ENCODE data around the gene KSR1. TPM values are rescaled to one million over a fixed set of nuclear protein-coding genes. Genes with fewer than 3 reads are reported as not detected.

The KSR1 gene
- total and polyA plus RNA-seq, 10 of the 15 experiments (the other 5 are each of a cell fraction or from before 2014, with no cell fraction given), result 0.97 to 66.6 (median 22.9) TPM

DNA sequence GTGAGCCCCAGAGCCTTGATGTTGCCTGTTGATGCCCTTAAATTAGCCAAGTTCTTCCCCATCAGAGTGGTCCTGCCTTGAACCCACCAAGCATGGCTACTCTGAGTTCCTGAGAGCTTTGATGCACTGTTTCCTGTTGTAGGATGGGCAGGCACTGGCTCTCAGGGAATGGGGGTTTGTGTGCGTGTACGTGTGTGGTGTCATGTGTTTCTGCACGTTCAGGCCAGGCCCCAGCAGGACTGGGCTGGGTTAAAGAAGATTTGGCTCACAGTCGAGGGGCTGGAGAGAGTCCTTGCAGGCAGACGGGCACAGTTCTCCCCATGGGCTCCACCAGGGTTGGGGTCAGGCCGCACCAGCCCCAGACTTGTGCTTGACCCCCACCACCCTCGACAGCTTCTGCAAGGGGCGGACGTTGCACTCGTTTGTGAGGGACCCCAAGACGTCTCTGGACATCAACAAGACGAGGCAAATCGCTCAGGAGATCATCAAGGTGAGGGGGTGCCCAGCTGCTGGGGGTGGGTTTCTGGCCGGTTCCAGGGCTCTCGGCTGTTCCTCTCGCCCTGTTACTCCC is 151.4 kb downstream of the KSR1 start (continued):
- TF ChIP-seq, protein P1, sequence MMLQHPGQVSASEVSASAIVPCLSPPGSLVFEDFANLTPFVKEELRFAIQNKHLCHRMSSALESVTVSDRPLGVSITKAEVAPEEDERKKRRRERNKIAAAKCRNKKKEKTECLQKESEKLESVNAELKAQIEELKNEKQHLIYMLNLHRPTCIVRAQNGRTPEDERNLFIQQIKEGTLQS (IDR thresholded peaks at IDR 0.05; ENCODE audit: borderline replicate concordance, extremely low read depth, low read depth, low read length), result no peak
- TF ChIP-seq, protein P2, sequence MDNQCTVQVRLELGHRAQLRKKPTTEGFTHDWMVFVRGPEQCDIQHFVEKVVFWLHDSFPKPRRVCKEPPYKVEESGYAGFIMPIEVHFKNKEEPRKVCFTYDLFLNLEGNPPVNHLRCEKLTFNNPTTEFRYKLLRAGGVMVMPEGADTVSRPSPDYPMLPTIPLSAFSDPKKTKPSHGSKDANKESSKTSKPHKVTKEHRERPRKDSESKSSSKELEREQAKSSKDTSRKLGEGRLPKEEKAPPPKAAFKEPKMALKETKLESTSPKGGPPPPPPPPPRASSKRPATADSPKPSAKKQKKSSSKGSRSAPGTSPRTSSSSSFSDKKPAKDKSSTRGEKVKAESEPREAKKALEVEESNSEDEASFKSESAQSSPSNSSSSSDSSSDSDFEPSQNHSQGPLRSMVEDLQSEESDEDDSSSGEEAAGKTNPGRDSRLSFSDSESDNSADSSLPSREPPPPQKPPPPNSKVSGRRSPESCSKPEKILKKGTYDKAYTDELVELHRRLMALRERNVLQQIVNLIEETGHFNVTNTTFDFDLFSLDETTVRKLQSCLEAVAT (IDR thresholded peaks at IDR 0.05), result no peak
- TF ChIP-seq TCF12 (IDR thresholded peaks at IDR 0.05; ENCODE audit: low read depth, low read length), result no peak
- no peak for TF ChIP-seq ZNF622 (IDR thresholded peaks at IDR 0.05)
- no peak for TF ChIP-seq DPF2 (IDR thresholded peaks at IDR 0.05)
- no peak for TF ChIP-seq NBN (IDR thresholded peaks at IDR 0.05)
- TF ChIP-seq, protein P3, sequence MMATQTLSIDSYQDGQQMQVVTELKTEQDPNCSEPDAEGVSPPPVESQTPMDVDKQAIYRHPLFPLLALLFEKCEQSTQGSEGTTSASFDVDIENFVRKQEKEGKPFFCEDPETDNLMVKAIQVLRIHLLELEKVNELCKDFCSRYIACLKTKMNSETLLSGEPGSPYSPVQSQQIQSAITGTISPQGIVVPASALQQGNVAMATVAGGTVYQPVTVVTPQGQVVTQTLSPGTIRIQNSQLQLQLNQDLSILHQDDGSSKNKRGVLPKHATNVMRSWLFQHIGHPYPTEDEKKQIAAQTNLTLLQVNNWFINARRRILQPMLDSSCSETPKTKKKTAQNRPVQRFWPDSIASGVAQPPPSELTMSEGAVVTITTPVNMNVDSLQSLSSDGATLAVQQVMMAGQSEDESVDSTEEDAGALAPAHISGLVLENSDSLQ (IDR thresholded peaks at IDR 0.05), result no peak

DNA sequence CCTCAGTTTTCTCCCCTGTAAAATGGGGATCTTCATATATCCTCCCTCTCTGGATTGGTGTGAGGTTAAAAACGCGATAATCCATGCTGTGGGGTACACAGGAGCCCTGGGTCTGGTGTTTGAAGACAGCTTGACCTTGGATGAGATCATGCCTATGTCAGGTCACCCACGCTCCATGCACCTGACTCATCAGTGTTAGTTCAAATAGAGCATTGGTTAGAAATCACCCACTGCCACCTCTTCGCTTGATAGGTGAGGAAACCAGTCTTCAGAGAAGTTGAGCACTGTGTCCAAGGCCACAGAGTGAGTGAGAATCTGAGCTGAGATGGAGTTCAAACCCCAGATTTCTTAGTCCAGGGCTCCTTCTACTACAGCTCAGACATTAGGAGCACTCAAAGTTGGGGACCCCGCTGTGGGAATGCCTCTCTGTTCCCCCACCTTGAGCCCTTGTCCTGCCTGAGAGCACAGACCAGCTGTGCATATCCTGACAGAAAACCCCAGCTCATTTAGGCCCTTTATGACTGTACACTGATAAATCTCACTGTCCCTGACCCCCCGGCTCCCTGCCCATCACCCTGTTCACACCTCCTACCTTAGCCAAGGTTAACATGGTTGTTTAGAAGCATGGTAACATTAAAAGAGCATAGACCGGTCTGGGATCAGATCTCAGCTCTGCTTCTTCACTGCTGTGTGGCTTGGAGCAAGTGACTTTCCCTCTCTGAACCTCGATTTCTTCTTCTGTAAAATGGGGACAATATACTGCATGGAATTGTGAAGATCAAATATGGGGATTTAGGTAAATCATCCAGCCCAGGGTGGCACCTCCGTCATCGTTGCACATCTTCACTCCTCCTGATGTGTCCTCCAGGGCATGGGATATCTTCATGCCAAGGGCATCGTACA is 152.3 kb downstream of the KSR1 start:
- CTCF ChIA-PET, result interaction anchor here (1.1 to 4.3 kb wide), 9 partner anchors 9 to 249 kb away, joined by 3 to 16 read pairs (median 4); no protein-coding TSS in a partner anchor
- H3K36me3 ChIP-seq (ENCODE audit: control insufficient read depth in 2 of 2, insufficient read depth in 2 of 2, low read length in 1 of 2), result peaks cover 20 to 48% of the 10 kb centered on the region in 2 experiments
- peak; percentile 12; the same call in 2 of the 3 replicates for ATAC-seq
- no peak overlapping the region for H3K4me2 ChIP-seq (ENCODE audit: control insufficient read depth, insufficient read depth)
- no peaks in the 10 kb centered on the region for H3K79me2 ChIP-seq (ENCODE audit: control insufficient read depth, insufficient read depth, low read length)
- no peaks in the 10 kb centered on the region for H3K4me1 ChIP-seq (ENCODE audit: control insufficient read depth, insufficient read depth, low read length)
- 67% methylated on average over 11 of the region's 11 CpGs for WGBS (ENCODE audit: insufficient coverage, insufficient replicate concordance, low lambda C conversion rate, missing lambda C conversion rate)
- TF ChIP-seq SMARCA5 (IDR thresholded peaks at IDR 0.05), result no peak
- no peak for TF ChIP-seq FOXK2 (IDR thresholded peaks at IDR 0.05)
- no peak for TF ChIP-seq NBN (IDR thresholded peaks at IDR 0.05)
- TF ChIP-seq, protein P4, sequence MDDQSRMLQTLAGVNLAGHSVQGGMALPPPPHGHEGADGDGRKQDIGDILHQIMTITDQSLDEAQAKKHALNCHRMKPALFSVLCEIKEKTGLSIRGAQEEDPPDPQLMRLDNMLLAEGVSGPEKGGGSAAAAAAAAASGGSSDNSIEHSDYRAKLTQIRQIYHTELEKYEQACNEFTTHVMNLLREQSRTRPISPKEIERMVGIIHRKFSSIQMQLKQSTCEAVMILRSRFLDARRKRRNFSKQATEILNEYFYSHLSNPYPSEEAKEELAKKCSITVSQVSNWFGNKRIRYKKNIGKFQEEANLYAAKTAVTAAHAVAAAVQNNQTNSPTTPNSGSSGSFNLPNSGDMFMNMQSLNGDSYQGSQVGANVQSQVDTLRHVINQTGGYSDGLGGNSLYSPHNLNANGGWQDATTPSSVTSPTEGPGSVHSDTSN (IDR thresholded peaks at IDR 0.05; ENCODE audit: insufficient replicate concordance, low read depth, low read length), result no peak
- TF ChIP-seq, protein P5, sequence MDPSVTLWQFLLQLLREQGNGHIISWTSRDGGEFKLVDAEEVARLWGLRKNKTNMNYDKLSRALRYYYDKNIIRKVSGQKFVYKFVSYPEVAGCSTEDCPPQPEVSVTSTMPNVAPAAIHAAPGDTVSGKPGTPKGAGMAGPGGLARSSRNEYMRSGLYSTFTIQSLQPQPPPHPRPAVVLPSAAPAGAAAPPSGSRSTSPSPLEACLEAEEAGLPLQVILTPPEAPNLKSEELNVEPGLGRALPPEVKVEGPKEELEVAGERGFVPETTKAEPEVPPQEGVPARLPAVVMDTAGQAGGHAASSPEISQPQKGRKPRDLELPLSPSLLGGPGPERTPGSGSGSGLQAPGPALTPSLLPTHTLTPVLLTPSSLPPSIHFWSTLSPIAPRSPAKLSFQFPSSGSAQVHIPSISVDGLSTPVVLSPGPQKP (IDR thresholded peaks at IDR 0.05; ENCODE audit: low read depth, low read length), result no peak
- SMC1A ChIA-PET (ENCODE audit: uncharacterized antibody, unreplicated experiment), result interaction anchor here (0.6 to 2.4 kb wide), 3 partner anchors 9 to 153 kb away, joined by 3 to 6 read pairs (median 3); partner anchors contain the start of gene KSR1
- no peak overlapping the region for H3K4me3 ChIP-seq
- in situ Hi-C loops (cut with MboI), result loop anchor here (5.0 to 10.0 kb wide), 3 partner anchors 46 to 371 kb away; no protein-coding TSS in a partner anchor
- POLR2A ChIA-PET, result no interaction called here
- no peaks in the 10 kb centered on the region for H3K27me3 ChIP-seq (replicated peaks in 1 of 2; ENCODE audit: control insufficient read depth in 2 of 2, insufficient read depth in 2 of 2, low read length in 1 of 2)
- H3K9ac ChIP-seq (ENCODE audit: control insufficient read depth, insufficient read depth, low read length), result no peak overlapping the region
- no TSS peak for BruUV-seq (replicated peaks)
- H3K27ac ChIP-seq (ENCODE audit: control insufficient read depth, insufficient read depth), result no peak overlapping the region
- no peak for FAIRE-seq
- no peaks in the 10 kb centered on the region for H3K9me3 ChIP-seq (replicated peaks; ENCODE audit: control insufficient read depth, insufficient read depth, low read length)
- RAD21 ChIA-PET (ENCODE audit: unreplicated experiment), result interaction anchor here (0.8 to 1.5 kb wide), 3 partner anchors 9 to 46 kb away, joined by 4 to 9 read pairs (median 5); no protein-coding TSS in a partner anchor
- no peaks in the 10 kb centered on the region for H4K20me1 ChIP-seq (ENCODE audit: control insufficient read depth, insufficient read depth)
- H2AFZ ChIP-seq (ENCODE audit: control insufficient read depth, low read depth, low read length), result no peak overlapping the region
- intact Hi-C loops (cut with micrococcal nuclease; ENCODE audit: unreplicated experiment), result no loop called here
- DNase-seq (ENCODE audit: low read depth, low spot score), result no peak

Measured in GM12878 (cell line).